H1 (cell line): ENCODE data around the gene RHBDD1.

Source experiments
- CEBPB ChIP-seq: IDR thresholded peaks from 2 replicates; pipeline ENCODE4 v1.6.1; 2012; ENCODE audit warnings: low read depth, low read length
- SP1 ChIP-seq: IDR thresholded peaks from 2 replicates; pipeline ENCODE4 v1.6.1; 2011; ENCODE audit warnings: low read depth, low read length
- USF2 ChIP-seq: IDR thresholded peaks from 2 replicates; pipeline ENCODE4 v1.6.1; 2011; ENCODE audit warnings: low read length, improper control_type of control experiment
- TF ChIP-seq, protein P1 (sequence below), 3 experiments: IDR thresholded peaks; 1 replicate in 2 of 3; 2 replicates in 1 of 3; pipeline versions ENCODE4 v1.5.1 to v1.6.1; 2011; ENCODE audit warnings: low read length in 3 of 3, mild to moderate bottlenecking in 3 of 3, inconsistent platforms in 2 of 3, low read depth in 1 of 3, moderate library complexity in 1 of 3; ENCODE audit not compliant: insufficient read depth in 1 of 3; ENCODE audit errors: control extremely low read depth in 1 of 3
- TF ChIP-seq, protein P2 (sequence below): IDR thresholded peaks from 2 replicates; pipeline ENCODE4 v1.6.1; 2012; ENCODE audit warnings: inconsistent platforms

DNA sequence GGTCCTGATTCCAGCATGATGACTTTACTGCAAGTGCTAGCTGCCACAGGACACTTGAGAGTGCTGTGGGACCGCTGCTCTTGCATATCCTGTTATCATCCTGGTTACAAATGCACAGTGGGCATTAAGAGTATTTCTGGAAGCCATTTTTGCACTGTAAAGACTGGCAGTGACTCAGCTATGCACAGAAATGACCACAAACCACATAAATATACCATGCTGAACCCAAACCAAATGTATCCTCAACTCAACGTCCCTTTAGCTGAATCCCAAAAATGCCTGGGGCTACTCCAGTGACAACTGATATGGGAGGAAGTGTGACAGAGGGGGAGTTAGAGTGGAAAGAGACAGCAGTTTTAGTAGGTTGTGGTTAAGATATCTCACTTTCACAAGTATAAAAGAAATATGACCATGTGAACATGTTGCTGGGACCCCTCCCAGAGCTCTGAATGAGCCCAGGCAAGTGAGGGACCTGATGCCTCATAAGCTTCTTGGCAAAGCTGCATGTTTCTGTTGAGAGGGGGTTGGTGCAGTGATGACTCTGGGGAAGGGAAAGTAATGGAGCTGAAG lies 37.3 kb downstream of the RHBDD1 start:
- TF ChIP-seq, protein P1, sequence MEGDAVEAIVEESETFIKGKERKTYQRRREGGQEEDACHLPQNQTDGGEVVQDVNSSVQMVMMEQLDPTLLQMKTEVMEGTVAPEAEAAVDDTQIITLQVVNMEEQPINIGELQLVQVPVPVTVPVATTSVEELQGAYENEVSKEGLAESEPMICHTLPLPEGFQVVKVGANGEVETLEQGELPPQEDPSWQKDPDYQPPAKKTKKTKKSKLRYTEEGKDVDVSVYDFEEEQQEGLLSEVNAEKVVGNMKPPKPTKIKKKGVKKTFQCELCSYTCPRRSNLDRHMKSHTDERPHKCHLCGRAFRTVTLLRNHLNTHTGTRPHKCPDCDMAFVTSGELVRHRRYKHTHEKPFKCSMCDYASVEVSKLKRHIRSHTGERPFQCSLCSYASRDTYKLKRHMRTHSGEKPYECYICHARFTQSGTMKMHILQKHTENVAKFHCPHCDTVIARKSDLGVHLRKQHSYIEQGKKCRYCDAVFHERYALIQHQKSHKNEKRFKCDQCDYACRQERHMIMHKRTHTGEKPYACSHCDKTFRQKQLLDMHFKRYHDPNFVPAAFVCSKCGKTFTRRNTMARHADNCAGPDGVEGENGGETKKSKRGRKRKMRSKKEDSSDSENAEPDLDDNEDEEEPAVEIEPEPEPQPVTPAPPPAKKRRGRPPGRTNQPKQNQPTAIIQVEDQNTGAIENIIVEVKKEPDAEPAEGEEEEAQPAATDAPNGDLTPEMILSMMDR (IDR thresholded peaks at IDR 0.05; ENCODE audit: control extremely low read depth in 1 of 3, insufficient read depth in 1 of 3, low read depth in 1 of 3, low read length in 3 of 3) = no peak
- TF ChIP-seq CEBPB (no peak), SP1 (no peak), USF2 (no peak)
- TF ChIP-seq, protein P2, sequence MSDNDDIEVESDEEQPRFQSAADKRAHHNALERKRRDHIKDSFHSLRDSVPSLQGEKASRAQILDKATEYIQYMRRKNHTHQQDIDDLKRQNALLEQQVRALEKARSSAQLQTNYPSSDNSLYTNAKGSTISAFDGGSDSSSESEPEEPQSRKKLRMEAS = no peak
